CD14-positive monocyte (primary cell): Measurements from ENCODE around the gene ANKRD31. TPM values are rescaled to one million over a fixed set of nuclear protein-coding genes. Genes with fewer than 3 reads are reported as not detected.
A peak's percentile ranks its signal among the peaks of the same experiment; 100 is the strongest.

Experiments used
- DNase-seq, 3 donors: peaks; one replicate each; pipeline ENCODE4 v3.0.0-alpha.2; 2011 to 2022
- H2AFZ ChIP-seq: 2 replicates; pipeline ENCODE4 v1.6.0; 2012; ENCODE audit warnings: mild to moderate bottlenecking, low read depth, low read length, inconsistent platforms; ENCODE audit not compliant: insufficient read depth, poor library complexity, severe bottlenecking
- H3K27ac ChIP-seq, 2 donors: 1 replicate in 1 of 2; 2 replicates in 1 of 2; pipeline ENCODE4 v1.5.1; 2012 to 2013; ENCODE audit warnings: low read length in 2 of 2, control low read depth in 1 of 2, inconsistent platforms in 1 of 2, low read depth in 1 of 2, mild to moderate bottlenecking in 1 of 2
- H3K27me3 ChIP-seq, 2 donors: one replicate each; pipeline versions ENCODE4 v1.6.0 to v1.6.1; 2011 to 2013; ENCODE audit warnings: low read length in 2 of 2; ENCODE audit not compliant: control insufficient read depth in 2 of 2, insufficient read depth in 2 of 2
- H3K36me3 ChIP-seq, 2 donors: replicated peaks in 1 of 2; 1 replicate in 1 of 2; 2 replicates in 1 of 2; pipeline versions ENCODE4 v1.5.1 to v1.6.1; 2012 to 2013; ENCODE audit warnings: low read length in 2 of 2, control low read depth in 1 of 2, inconsistent platforms in 1 of 2, mild to moderate bottlenecking in 1 of 2; ENCODE audit not compliant: insufficient read depth in 2 of 2, control insufficient read depth in 1 of 2
- H3K4me1 ChIP-seq, 2 donors: 1 replicate in 1 of 2; 2 replicates in 1 of 2; pipeline versions ENCODE4 v1.5.1 to v1.6.1; 2012 to 2013; ENCODE audit warnings: low read length in 2 of 2, control low read depth in 1 of 2, inconsistent platforms in 1 of 2, mild to moderate bottlenecking in 1 of 2, moderate library complexity in 1 of 2; ENCODE audit not compliant: insufficient read depth in 2 of 2, control insufficient read depth in 1 of 2
- H3K4me2 ChIP-seq: replicated peaks from 2 replicates; pipeline ENCODE3; 2012; ENCODE audit warnings: low read length, moderate library complexity, mild to moderate bottlenecking; ENCODE audit not compliant: poor library complexity, severe bottlenecking; ENCODE audit errors: extremely low read depth
- H3K4me3 ChIP-seq, 3 experiments: fragments of 200-600 bp in 1 of 3; sonication (generic) in 1 of 3; replicated peaks in 1 of 3; 1 replicate in 2 of 3; 2 replicates in 1 of 3; pipeline ENCODE4 v1.5.1; 2011 to 2013; ENCODE audit warnings: low read length in 3 of 3, mild to moderate bottlenecking in 3 of 3, control low read depth in 2 of 3, low read depth in 2 of 3, inconsistent platforms in 1 of 3, moderate library complexity in 1 of 3
- H3K79me2 ChIP-seq: 2 replicates; pipeline ENCODE4 v1.6.0; 2012; ENCODE audit warnings: mild to moderate bottlenecking, control low read depth, inconsistent platforms, low read length, moderate library complexity; ENCODE audit not compliant: insufficient read depth
- H3K9ac ChIP-seq: 2 replicates; pipeline ENCODE4 v1.6.0; 2017; ENCODE audit warnings: low read length, mild to moderate bottlenecking; ENCODE audit not compliant: insufficient read depth, poor library complexity, severe bottlenecking
- H3K9me3 ChIP-seq, 2 donors: replicated peaks in 1 of 2; 1 replicate in 1 of 2; 2 replicates in 1 of 2; pipeline versions ENCODE4 v1.5.1 to v1.6.1; 2012 to 2013; ENCODE audit warnings: low read length in 2 of 2, control low read depth in 1 of 2; ENCODE audit not compliant: control insufficient read depth in 1 of 2, insufficient read depth in 1 of 2
- H4K20me1 ChIP-seq: 2 replicates; pipeline ENCODE4 v1.6.0; 2012; ENCODE audit warnings: mild to moderate bottlenecking, low read length, control low read depth, moderate library complexity; ENCODE audit not compliant: insufficient read depth
- H3K27ac Mint-ChIP-seq, 7 donors: one replicate each; pipeline ENCODE4 v1.8.0; 2020; ENCODE audit warnings: mild to moderate bottlenecking in 7 of 7, mixed read lengths in 7 of 7, moderate library complexity in 6 of 7, inconsistent platforms in 2 of 7
- H3K27me3 Mint-ChIP-seq, 3 donors: one replicate each; pipeline ENCODE4 v1.8.0; 2021 to 2022; ENCODE audit warnings: low read depth in 3 of 3, mild to moderate bottlenecking in 3 of 3, mixed read lengths in 3 of 3, moderate library complexity in 3 of 3, inconsistent platforms in 1 of 3
- H3K36me3 Mint-ChIP-seq, 2 donors: one replicate each; pipeline ENCODE4 v1.8.0; 2020; ENCODE audit warnings: mixed read lengths in 2 of 2, inconsistent platforms in 1 of 2, mild to moderate bottlenecking in 1 of 2
- H3K4me1 Mint-ChIP-seq: one replicate; pipeline ENCODE4 v1.8.0; 2020; ENCODE audit warnings: mild to moderate bottlenecking, mixed read lengths
- H3K4me3 Mint-ChIP-seq, 2 donors: one replicate each; pipeline ENCODE4 v1.8.0; 2020; ENCODE audit warnings: mild to moderate bottlenecking in 2 of 2, mixed read lengths in 2 of 2, moderate library complexity in 1 of 2
- H3K9me3 Mint-ChIP-seq, 7 donors: one replicate each; pipeline ENCODE4 v1.8.0; 2020 to 2022; ENCODE audit warnings: mixed read lengths in 7 of 7, mild to moderate bottlenecking in 6 of 7, moderate library complexity in 6 of 7, inconsistent platforms in 2 of 7
- WGBS: methylation state at CpG from one replicate; pipeline ENCODE4 v1.1.5; 2013; ENCODE audit warnings: missing lambda C conversion rate; ENCODE audit not compliant: insufficient coverage; 5-methylcytosine and 5-hydroxymethylcytosine counted together
- intact Hi-C, 2 donors: fragments of 100-400 bp; cut with micrococcal nuclease; formaldehyde crosslinking; loops; one replicate each; pipeline versions ENCODE4 v1.15.0 to v1.15.1; 2023
- polyA plus RNA-seq, 3 donors: library from polyadenylated mRNA; depleted of rRNA in 1 of 3; unstranded in 2 of 3; stranded (reverse) in 1 of 3; fragments of 300-500 nt in 2 of 3; fragments of >200 nt in 1 of 3; fragmentation: Illumina TruSeq in 2 of 3; gene quantifications; 1 replicate in 2 of 3; 2 replicates in 1 of 3; pipeline ENCODE4 v1.2.3, GENCODE V29; 2012 to 2021
- TF ChIP-seq, protein P1 (sequence below): fragments of 200-600 bp; IDR thresholded peaks from one replicate; pipeline ENCODE4 v1.8.0; 2022; ENCODE audit warnings: antibody characterized with exemption, mild to moderate bottlenecking

ANKRD31 gene
- polyA plus RNA-seq, 3 donors = 0.05 TPM; not detected in 2

DNA sequence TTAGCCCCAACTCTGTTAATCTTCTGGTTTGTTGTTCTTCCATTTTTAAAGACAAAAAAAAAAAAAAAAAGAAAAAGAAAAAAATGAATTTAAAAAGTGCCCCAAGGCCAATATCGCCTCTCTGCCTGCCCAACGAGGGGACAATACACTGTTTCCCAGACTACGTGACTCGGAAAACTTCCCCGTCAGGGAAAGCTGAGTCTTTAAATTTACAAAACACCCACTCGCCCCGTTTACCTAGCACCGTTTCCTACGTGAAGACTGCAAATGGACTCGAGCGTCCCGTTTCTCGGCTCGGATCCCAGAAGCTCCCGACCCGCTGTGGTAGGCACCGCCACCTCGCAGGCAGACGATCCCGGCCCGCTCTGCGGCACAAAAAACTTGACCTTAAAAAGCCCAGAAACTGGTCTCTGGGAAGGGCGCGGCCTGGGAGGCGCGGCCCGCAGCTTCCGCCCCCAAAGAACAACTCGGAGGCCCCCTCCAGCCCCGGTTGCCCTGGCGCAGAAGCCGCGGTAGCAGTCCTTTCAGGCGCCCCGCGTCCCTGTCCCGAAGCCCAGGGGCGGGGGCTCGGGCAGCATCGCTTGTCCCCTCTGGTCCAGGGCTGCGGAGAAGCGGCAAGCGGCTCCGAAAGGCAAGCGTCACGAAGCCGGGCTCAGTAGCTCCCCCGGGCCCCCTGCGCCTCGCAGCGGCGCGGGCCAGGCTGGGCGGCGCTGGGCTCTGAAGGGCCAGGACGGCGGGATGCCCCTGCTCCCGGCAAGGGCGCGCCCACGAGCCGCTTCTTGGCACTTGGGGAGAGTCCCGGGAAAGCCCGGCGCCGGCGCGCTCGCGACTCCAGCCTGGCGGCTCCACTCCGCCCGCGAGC is 184.3 kb downstream of the ANKRD31 start, which contains the start of gene GCNT4:
Gene GCNT4, minus strand, starts transcription at position 367 of the 862 bp plus-strand sequence. CDS start 22,521 bp downstream, outside the sequence.
- Mint-ChIP-seq H3K4me1 (peaks cover 19% of the 10 kb centered on the region), H3K36me3 (peaks cover 7 to 10% of the 10 kb centered on the region in 2 donors), H3K27me3 (peaks cover 45 to 67% (median 56%) of the 10 kb centered on the region in 3 donors), H3K9me3 (peaks cover 0 to 8% (median 5%) of the 10 kb centered on the region in 7 donors), H3K4me3 (peak within 1 kb of the TSS; percentile 87 to 98), H3K27ac (peak within 1 kb of the TSS in 2 of 7 donors; percentile 5 to 54)
- Histone ChIP-seq H3K79me2 (no peaks in the 10 kb centered on the region), H3K27me3 (peaks cover 37 to 55% of the 10 kb centered on the region in 2 donors), H3K4me2 (peak within 1 kb of the TSS; percentile 93), H4K20me1 (no peaks in the 10 kb centered on the region), H3K9me3 (peaks cover 0 to 5% of the 10 kb centered on the region in 2 donors), H3K27ac (no peak within 1 kb of the TSS), H3K9ac (peak within 1 kb of the TSS; percentile 54), H3K4me3 (peak within 1 kb of the TSS; percentile 41 to 95 (median 85)), H2AFZ (peak within 1 kb of the TSS; percentile 85), H3K36me3 (no peaks in the 10 kb centered on the region), H3K4me1 (peaks cover 13 to 16% of the 10 kb centered on the region in 2 donors)
- WGBS = under 1% methylated on average over 74 of the region's 74 CpGs
- intact Hi-C loops = no loop called here
- TF ChIP-seq, protein P1, sequence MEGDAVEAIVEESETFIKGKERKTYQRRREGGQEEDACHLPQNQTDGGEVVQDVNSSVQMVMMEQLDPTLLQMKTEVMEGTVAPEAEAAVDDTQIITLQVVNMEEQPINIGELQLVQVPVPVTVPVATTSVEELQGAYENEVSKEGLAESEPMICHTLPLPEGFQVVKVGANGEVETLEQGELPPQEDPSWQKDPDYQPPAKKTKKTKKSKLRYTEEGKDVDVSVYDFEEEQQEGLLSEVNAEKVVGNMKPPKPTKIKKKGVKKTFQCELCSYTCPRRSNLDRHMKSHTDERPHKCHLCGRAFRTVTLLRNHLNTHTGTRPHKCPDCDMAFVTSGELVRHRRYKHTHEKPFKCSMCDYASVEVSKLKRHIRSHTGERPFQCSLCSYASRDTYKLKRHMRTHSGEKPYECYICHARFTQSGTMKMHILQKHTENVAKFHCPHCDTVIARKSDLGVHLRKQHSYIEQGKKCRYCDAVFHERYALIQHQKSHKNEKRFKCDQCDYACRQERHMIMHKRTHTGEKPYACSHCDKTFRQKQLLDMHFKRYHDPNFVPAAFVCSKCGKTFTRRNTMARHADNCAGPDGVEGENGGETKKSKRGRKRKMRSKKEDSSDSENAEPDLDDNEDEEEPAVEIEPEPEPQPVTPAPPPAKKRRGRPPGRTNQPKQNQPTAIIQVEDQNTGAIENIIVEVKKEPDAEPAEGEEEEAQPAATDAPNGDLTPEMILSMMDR = no peak
- DNase-seq = peak in 1 of 3 donors; percentile 33

DNA sequence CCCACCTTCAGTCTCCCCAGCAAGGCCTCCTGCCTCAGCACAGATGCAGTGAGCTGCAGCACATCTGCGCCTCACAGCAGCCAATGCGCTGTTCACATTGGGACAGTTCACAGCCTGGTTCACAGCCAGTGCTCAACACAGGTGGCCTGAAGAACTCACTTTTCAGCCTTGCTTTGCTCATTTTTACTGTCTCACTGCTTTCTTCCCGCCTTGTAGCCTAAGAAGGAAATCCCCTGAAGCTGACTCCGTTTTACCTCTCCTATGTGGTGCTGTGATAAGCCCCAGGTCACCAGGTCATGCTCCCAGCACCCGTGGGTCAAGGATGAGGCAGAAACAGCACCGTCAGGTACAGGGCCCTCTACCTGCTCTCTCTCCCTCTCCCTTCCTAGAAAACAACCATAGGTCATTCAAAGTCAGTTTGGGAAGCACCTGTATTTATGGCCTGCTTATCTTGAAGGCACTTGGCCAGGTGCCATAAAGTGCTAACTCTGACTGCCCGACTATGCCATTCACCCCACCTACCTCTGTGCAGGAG is 185.4 kb downstream of the ANKRD31 start:
- H3K9ac ChIP-seq = no peak overlapping the region
- Mint-ChIP-seq H3K36me3 (peaks cover 7 to 10% of the 10 kb centered on the region in 2 donors), H3K27ac (peak overlapping the region in 1 of 7 donors; percentile 24), H3K4me1 (peaks cover 19% of the 10 kb centered on the region), H3K27me3 (peaks cover 45 to 64% (median 48%) of the 10 kb centered on the region in 3 donors), H3K4me3 (peak overlapping the region in 1 of 2 donors; percentile 98), H3K9me3 (peaks cover 0 to 8% (median 5%) of the 10 kb centered on the region in 7 donors)
- peaks cover 13 to 16% of the 10 kb centered on the region in 2 donors for H3K4me1 ChIP-seq
- no peaks in the 10 kb centered on the region for H4K20me1 ChIP-seq
- H2AFZ ChIP-seq = no peak overlapping the region
- H3K27me3 ChIP-seq = peaks cover 36 to 54% of the 10 kb centered on the region in 2 donors
- intact Hi-C loops = no loop called here
- H3K4me3 ChIP-seq = no peak overlapping the region
- no peaks in the 10 kb centered on the region for H3K36me3 ChIP-seq
- peaks cover 0 to 5% of the 10 kb centered on the region in 2 donors for H3K9me3 ChIP-seq
- TF ChIP-seq, protein P1 = no peak
- no peaks in the 10 kb centered on the region for H3K79me2 ChIP-seq
- no peak for DNase-seq
- 70% methylated on average over 6 of the region's 7 CpGs for WGBS
- H3K27ac ChIP-seq = no peak overlapping the region
- no peak overlapping the region for H3K4me2 ChIP-seq
